Brain microvascular endothelial cell (primary cell): ENCODE data around the gene LFNG.

Source experiments
- DNase-seq: peaks from one replicate; pipeline ENCODE4 v3.0.0-alpha.2; 2020
- H3K27ac ChIP-seq: fragments of 250-450 bp; sonication (Bioruptor Pico); 2 replicates; pipeline ENCODE4 v1.5.1; 2020; ENCODE audit warnings: mild to moderate bottlenecking, moderate library complexity
- H3K27me3 ChIP-seq: fragments of 250-450 bp; sonication (Bioruptor Pico); replicated peaks from 2 replicates; pipeline ENCODE4 v1.5.1; 2020; ENCODE audit warnings: mild to moderate bottlenecking
- H3K36me3 ChIP-seq: fragments of 250-450 bp; sonication (Bioruptor Pico); replicated peaks from 2 replicates; pipeline ENCODE4 v1.5.1; 2020; ENCODE audit warnings: mild to moderate bottlenecking
- H3K4me3 ChIP-seq: 2 replicates; pipeline ENCODE4 v1.5.1; 2011; ENCODE audit warnings: low read depth, mild to moderate bottlenecking, control low read depth, low read length, moderate library complexity
- in situ Hi-C: cut with HindIII; loops from 2 replicates; pipeline ENCODE4 v1.10.0; 2017; ENCODE audit warnings: low sequenced_read_pairs, low pct_ligation_motif_present
- TF ChIP-seq, protein P1 (sequence below): IDR thresholded peaks from 2 replicates; pipeline ENCODE4 v1.5.1; 2011; ENCODE audit warnings: low read depth, mild to moderate bottlenecking, moderate library complexity, low read length, control low read depth, inconsistent platforms; ENCODE audit errors: missing control alignments

LFNG gene

DNA sequence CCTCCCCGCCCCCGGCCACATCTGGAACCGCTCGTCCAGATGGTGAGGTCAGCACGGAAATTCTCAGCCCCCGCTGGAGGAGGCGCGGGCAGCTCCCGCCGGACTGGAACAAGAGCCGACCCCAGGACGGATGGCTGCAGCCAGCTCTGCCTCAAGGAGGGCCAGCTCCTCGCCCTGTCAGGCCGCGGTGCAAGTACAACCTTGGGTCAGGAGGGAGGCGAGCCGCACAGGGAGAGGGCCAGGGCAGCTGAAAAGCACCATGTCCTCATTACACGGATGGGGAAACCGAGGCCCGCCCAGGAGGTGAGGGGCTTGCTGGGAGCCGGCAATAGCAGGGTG is 39.5 kb upstream of the LFNG start:
- H3K4me3 ChIP-seq, result no peak overlapping the region
- H3K27ac ChIP-seq, result no peak overlapping the region
- no peak for DNase-seq
- peaks cover 12% of the 10 kb centered on the region for H3K27me3 ChIP-seq
- H3K36me3 ChIP-seq, result no peaks in the 10 kb centered on the region
- TF ChIP-seq, protein P1, sequence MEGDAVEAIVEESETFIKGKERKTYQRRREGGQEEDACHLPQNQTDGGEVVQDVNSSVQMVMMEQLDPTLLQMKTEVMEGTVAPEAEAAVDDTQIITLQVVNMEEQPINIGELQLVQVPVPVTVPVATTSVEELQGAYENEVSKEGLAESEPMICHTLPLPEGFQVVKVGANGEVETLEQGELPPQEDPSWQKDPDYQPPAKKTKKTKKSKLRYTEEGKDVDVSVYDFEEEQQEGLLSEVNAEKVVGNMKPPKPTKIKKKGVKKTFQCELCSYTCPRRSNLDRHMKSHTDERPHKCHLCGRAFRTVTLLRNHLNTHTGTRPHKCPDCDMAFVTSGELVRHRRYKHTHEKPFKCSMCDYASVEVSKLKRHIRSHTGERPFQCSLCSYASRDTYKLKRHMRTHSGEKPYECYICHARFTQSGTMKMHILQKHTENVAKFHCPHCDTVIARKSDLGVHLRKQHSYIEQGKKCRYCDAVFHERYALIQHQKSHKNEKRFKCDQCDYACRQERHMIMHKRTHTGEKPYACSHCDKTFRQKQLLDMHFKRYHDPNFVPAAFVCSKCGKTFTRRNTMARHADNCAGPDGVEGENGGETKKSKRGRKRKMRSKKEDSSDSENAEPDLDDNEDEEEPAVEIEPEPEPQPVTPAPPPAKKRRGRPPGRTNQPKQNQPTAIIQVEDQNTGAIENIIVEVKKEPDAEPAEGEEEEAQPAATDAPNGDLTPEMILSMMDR, result no peak
- in situ Hi-C loops, result no loop called here

DNA sequence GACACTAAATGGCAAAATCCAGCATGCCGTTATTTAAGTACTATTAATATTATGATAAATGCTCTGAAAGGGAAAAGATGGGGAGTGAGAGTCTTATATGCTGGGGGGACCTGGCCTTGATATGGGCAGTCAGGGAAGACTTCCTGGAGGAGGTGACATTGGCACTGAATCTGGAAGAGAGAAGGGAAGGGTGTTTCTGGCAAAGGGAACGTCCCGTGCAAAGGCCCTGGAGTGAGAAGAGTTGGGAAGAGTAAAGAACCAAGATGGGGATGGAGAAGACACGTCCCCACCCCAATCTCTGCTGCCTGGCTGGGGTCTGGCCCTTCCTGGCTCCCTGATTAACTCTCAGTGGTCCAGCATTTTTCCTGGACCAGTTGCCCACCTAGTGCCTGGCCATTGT is 38.4 kb upstream of the LFNG start:
- DNase-seq, result no peak
- in situ Hi-C loops, result no loop called here
- H3K4me3 ChIP-seq, result no peak overlapping the region
- no peak overlapping the region for H3K27ac ChIP-seq
- peaks cover 12% of the 10 kb centered on the region for H3K27me3 ChIP-seq
- H3K36me3 ChIP-seq, result no peaks in the 10 kb centered on the region
- TF ChIP-seq, protein P1, result no peak

DNA sequence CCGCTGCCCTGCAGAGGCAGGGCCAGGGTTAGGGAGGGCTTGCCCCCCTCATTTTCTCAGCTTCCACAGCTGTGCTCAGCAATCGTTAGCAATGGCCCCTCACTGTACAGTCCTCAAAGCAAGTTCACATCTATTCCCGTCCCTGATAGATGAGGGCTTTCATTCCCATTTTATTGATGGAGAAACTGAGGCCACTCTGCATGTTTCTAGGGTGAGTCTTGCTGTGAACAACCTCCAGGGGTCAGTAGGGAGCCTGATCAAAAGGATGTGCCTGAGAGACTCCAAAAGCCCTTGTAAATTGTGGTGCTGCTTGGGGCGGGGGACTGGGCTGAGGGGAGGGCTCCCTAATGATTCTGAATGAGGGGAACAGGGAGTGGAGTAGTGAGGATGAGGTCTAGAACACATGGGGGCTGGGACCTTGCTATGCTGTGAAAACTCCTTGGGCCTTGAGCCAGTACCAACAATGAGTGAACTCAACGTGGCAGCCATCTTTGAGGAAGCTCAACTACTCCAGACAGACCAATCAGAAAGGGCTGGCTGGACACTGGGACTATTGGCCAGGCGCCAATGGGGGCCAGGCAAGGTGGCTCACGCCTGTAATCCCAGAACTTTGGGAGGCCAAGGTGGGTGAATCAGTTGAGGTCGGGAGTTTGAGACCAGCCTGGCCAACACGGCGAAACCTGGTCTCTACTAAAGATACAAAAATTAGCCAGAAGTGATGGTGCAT is 36.7 kb upstream of the LFNG start:
- peaks cover 12% of the 10 kb centered on the region for H3K27me3 ChIP-seq
- no peaks in the 10 kb centered on the region for H3K36me3 ChIP-seq
- H3K4me3 ChIP-seq, result no peak overlapping the region
- TF ChIP-seq, protein P1, result no peak
- in situ Hi-C loops, result no loop called here
- H3K27ac ChIP-seq, result no peak overlapping the region
- no peak for DNase-seq

DNA sequence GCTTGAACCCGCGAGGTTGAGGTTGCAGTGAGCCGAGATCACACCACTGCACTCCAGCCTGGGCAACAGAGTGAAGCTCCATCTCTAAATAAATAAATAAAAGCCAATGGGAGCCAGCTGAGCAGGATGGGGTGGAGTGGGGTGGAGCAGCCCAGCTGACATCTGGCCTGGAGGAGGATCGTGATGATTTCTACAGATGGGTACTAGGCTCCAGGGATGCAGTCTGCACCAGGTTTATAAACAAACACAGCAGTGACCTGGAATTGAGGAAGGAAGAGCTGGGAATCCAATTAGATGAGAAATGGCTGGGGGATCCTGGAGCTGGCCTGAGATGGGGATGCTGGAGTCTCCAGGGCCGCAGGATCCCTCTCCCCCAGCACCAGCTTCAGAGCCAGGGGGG is 36.1 kb upstream of the LFNG start:
- Histone ChIP-seq H3K27ac (no peak overlapping the region), H3K27me3 (peaks cover 11% of the 10 kb centered on the region), H3K4me3 (no peak overlapping the region), H3K36me3 (no peaks in the 10 kb centered on the region)
- in situ Hi-C loops, result no loop called here
- DNase-seq, result no peak
- TF ChIP-seq, protein P1, result no peak

DNA sequence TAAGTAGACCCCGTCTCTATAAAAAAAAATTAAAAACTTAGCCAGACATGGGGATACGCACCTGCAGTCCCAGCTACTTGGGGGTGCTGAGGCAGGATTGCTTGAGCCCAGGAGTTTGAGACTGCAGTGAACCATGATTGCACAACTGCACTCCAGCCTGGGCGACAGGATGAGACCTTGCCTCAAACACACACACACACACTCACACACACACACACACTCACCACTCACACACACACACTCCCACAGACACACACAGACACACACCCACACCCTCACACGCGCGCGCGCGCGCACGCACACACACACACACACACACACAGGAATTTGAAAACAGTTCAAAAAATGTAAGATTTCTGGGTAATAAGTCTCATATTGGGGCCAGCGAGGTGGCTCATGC is 34.7 kb upstream of the LFNG start:
- TF ChIP-seq, protein P1, result no peak

More for the DNA sequence above, 34.7 kb upstream of the LFNG start:
- no peaks in the 10 kb centered on the region for H3K36me3 ChIP-seq
- peaks cover 4% of the 10 kb centered on the region for H3K27me3 ChIP-seq
- in situ Hi-C loops, result no loop called here
- DNase-seq, result no peak
- no peak overlapping the region for H3K27ac ChIP-seq
- H3K4me3 ChIP-seq, result no peak overlapping the region
